Measurements from ENCODE around the gene LGALS3BP. TPM values are rescaled to one million over a fixed set of nuclear protein-coding genes. Genes with fewer than 3 reads are reported as not detected.

LGALS3BP gene
- total and polyA plus RNA-seq, 2 of the 8 experiments (the other 6 are each of a cell fraction or from before 2014, with no cell fraction given): 56.1 to 61.6 TPM

DNA sequence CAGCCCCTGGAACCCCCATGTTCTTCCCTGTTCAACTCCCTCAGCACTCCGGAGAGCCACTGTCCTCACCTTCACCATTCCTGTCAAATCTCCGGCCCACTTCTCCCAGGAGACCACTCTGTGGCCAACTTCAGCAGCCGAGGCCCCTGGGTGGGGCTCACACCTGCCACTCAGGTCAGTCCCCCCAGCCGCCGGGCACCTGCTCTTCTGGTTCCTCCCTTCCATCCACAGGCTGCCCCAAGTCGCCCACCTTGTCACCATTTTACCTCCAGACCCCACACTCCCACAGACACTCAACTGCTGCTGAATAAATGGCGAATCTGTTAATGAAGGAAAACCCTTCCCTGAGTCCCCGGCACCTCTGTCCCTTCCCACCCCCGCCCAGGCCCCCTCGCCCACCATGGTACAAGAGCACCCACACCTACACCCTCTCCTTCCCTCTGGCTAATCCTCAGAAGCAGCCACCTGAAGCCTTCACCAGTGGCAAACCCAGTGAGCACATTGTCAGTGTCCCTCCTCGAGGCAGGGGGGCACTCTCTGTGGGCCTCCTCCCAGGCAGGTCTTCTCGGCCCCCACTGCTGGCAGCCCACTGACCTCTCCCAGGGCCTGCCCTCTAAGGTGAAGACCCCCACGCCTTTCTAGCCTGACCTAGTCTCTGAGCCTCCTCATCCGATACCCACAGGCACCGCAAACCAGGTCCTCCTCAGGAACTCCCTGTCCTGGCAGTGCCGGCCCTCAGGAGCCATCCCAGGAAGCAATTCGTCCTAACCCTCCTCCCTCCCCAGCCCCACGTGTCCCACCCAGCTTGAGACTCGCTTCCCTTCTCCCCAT, 21.7 kb upstream of the LGALS3BP start (continued):
- TF ChIP-seq BRCA1 (IDR thresholded peaks at IDR 0.05; ENCODE audit: low read depth, low read length) (no peak), RFX5 (IDR thresholded peaks at IDR 0.05; ENCODE audit: borderline replicate concordance, low read depth, low read length) (no peak), KDM4A (IDR thresholded peaks at IDR 0.05; ENCODE audit: low read depth, low read length, severe bottlenecking) (no peak), SRF (IDR thresholded peaks at IDR 0.05; ENCODE audit: low read depth, low read length) (no peak), GABPA (IDR thresholded peaks at IDR 0.05; ENCODE audit: borderline replicate concordance, insufficient read depth, low read length) (no peak), SIX5 (IDR thresholded peaks at IDR 0.05; ENCODE audit: low read depth, low read length) (no peak), EGR1 (IDR thresholded peaks at IDR 0.05; ENCODE audit: borderline replicate concordance, low read depth, low read length) (no peak)

Data from H1 (cell line).